IMR-90 (cell line): ENCODE data around the gene ARGLU1.

ENCODE experiments used
- BHLHE40 ChIP-seq: fragments of 150-350 bp; IDR thresholded peaks from 2 replicates; pipeline ENCODE4 v1.6.1; 2016; ENCODE audit warnings: mild to moderate bottlenecking, low read depth, low read length
- CEBPB ChIP-seq: IDR thresholded peaks from 2 replicates; pipeline ENCODE4 v1.6.1; 2012; ENCODE audit warnings: low read depth, low read length, improper control_type of control experiment
- CHD1 ChIP-seq: IDR thresholded peaks from 2 replicates; pipeline ENCODE4 v1.6.1; 2012; ENCODE audit warnings: low read depth, low read length, improper control_type of control experiment
- CTCF ChIP-seq: conservative IDR thresholded peaks from 2 replicates; pipeline ENCODE4 v1.5.1; 2012; ENCODE audit warnings: mild to moderate bottlenecking, low read depth, low read length, improper control_type of control experiment
- MAFK ChIP-seq: IDR thresholded peaks from 2 replicates; pipeline ENCODE4 v1.6.1; 2012; ENCODE audit warnings: low read depth, low read length, improper control_type of control experiment
- MAZ ChIP-seq: IDR thresholded peaks from 2 replicates; pipeline ENCODE4 v1.6.1; 2012; ENCODE audit warnings: low read depth, mild to moderate bottlenecking, low read length, improper control_type of control experiment, moderate library complexity, borderline replicate concordance
- MXI1 ChIP-seq: IDR thresholded peaks from 2 replicates; pipeline ENCODE4 v1.6.1; 2012; ENCODE audit warnings: low read depth, mild to moderate bottlenecking, low read length, moderate library complexity, borderline replicate concordance
- NFE2L2 ChIP-seq: fragments of 150-350 bp; IDR thresholded peaks from 2 replicates; pipeline ENCODE4 v1.6.1; 2016; ENCODE audit warnings: low read depth, mild to moderate bottlenecking, low read length
- POLR2A ChIP-seq: IDR thresholded peaks from 2 replicates; pipeline ENCODE4 v1.6.1; 2012; ENCODE audit warnings: mild to moderate bottlenecking, low read depth, low read length
- RAD21 ChIP-seq: IDR thresholded peaks from 2 replicates; pipeline ENCODE4 v1.6.1; 2012; ENCODE audit warnings: low read length, improper control_type of control experiment
- RCOR1 ChIP-seq: IDR thresholded peaks from 2 replicates; pipeline ENCODE4 v1.6.1; 2012; ENCODE audit warnings: mild to moderate bottlenecking, low read length, improper control_type of control experiment; ENCODE audit not compliant: insufficient replicate concordance
- RFX5 ChIP-seq: IDR thresholded peaks from 2 replicates; pipeline ENCODE4 v1.8.0; 2012; ENCODE audit warnings: low read depth, mild to moderate bottlenecking, low read length, moderate library complexity
- SMC3 ChIP-seq: fragments of 150-350 bp; IDR thresholded peaks from 2 replicates; pipeline ENCODE4 v1.6.1; 2016; ENCODE audit warnings: low read depth, mild to moderate bottlenecking, antibody characterized with exemption, low read length, moderate library complexity
- TF ChIP-seq, protein P1 (sequence below): fragments of 150-350 bp; IDR thresholded peaks from 2 replicates; pipeline ENCODE4 v1.6.1; 2016; ENCODE audit warnings: low read depth, mild to moderate bottlenecking, low read length, moderate library complexity, borderline replicate concordance

GRCh38 chr13:106565127-106565775, 2.7 kb downstream of the ARGLU1 start:
- TF ChIP-seq CTCF = no peak
- no peak for TF ChIP-seq POLR2A
- no peak for TF ChIP-seq SMC3
- TF ChIP-seq RFX5 = no peak
- no peak for TF ChIP-seq RAD21
- TF ChIP-seq, protein P1, sequence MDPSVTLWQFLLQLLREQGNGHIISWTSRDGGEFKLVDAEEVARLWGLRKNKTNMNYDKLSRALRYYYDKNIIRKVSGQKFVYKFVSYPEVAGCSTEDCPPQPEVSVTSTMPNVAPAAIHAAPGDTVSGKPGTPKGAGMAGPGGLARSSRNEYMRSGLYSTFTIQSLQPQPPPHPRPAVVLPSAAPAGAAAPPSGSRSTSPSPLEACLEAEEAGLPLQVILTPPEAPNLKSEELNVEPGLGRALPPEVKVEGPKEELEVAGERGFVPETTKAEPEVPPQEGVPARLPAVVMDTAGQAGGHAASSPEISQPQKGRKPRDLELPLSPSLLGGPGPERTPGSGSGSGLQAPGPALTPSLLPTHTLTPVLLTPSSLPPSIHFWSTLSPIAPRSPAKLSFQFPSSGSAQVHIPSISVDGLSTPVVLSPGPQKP = no peak
- TF ChIP-seq MAZ = no peak
- no peak for TF ChIP-seq RCOR1
- TF ChIP-seq CEBPB = no peak
- no peak for TF ChIP-seq MXI1
- TF ChIP-seq CHD1 = no peak
- no peak for TF ChIP-seq BHLHE40
- no peak for TF ChIP-seq NFE2L2
- TF ChIP-seq MAFK = no peak
